ENCODE measurements around the gene CERS1.

DNA sequence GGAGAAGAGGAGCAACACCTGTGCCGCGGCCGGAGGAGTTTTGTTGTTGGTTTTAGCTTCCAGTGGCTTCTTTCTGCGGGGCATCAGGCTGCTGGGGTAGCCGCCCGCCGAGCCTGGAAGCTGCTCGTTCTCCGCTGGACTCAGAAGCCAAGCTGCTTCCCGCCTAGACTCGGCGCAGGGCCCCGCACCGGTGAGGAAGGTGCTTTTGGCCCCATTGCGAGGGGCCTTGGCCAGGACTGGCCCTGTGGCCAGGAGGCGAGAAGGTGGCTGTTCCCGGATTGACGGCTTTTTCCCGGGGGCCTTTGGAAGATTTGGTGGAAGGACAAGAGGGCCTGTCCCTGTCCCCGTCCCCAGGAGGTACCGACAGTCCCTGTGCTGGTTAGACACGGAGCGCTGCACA, 28.8 kb downstream of the CERS1 start:
- TF ChIP-seq EZH2 (IDR thresholded peaks at IDR 0.05; ENCODE audit: insufficient read depth, poor library complexity, severe bottlenecking): no peak
- TF ChIP-seq EZH2phosphoT487 (IDR thresholded peaks at IDR 0.05; ENCODE audit: insufficient read depth, low read depth): no peak
